ENCODE measurements around the gene GNG2.

DNA sequence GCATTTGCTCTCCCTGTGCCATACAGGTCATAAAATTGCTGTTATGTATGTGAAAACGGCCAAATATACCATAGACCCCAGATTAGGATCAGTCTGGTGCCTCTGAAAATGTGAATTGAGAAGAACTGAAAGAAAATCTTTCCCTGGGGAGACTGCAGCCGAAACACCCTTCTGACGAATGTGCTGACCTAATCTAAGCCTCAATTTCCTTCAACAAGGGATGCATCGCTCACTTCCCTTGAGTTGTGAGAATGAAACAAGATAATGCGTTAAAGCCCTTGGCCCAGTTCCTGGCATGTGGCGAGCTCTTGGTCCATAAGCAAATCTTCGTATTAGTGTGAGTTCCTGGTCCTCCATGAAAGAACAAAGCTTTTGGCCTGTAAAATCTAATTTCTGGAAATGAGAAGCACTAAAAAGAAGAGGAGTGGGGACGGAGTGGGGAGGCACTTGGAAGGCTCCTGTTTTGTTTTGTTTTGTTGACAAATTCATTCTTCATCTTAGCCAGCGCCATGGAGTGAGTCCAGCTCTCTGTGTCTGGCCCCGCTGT is 79.4 kb downstream of the GNG2 start:
- TF ChIP-seq ILK (tag; IDR thresholded peaks at IDR 0.05; ENCODE audit: borderline replicate concordance, low read depth): no peak
- TF ChIP-seq CEBPB (tag; IDR thresholded peaks at IDR 0.05): no peak
- TF ChIP-seq CBX1 (IDR thresholded peaks at IDR 0.05; ENCODE audit: low read depth): no peak
- no peak for TF ChIP-seq ZNF354B (CRISPR knock-in tag; IDR thresholded peaks at IDR 0.05)
- TF ChIP-seq BHLHE40 (IDR thresholded peaks at IDR 0.05; ENCODE audit: low read length): no peak
- no peak for TF ChIP-seq ZNF146 (CRISPR knock-in tag; IDR thresholded peaks at IDR 0.05; ENCODE audit: unreplicated experiment)
- no peak for TF ChIP-seq ATF1 (CRISPR knock-in tag; IDR thresholded peaks at IDR 0.05)
- TF ChIP-seq ATF1 (tag; IDR thresholded peaks at IDR 0.05): no peak
- TF ChIP-seq CTBP1 (IDR thresholded peaks at IDR 0.05; ENCODE audit: borderline replicate concordance): no peak
- TF ChIP-seq, protein P1, sequence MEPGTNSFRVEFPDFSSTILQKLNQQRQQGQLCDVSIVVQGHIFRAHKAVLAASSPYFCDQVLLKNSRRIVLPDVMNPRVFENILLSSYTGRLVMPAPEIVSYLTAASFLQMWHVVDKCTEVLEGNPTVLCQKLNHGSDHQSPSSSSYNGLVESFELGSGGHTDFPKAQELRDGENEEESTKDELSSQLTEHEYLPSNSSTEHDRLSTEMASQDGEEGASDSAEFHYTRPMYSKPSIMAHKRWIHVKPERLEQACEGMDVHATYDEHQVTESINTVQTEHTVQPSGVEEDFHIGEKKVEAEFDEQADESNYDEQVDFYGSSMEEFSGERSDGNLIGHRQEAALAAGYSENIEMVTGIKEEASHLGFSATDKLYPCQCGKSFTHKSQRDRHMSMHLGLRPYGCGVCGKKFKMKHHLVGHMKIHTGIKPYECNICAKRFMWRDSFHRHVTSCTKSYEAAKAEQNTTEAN (CRISPR knock-in tag; IDR thresholded peaks at IDR 0.05): no peak
- TF ChIP-seq, protein P2, sequence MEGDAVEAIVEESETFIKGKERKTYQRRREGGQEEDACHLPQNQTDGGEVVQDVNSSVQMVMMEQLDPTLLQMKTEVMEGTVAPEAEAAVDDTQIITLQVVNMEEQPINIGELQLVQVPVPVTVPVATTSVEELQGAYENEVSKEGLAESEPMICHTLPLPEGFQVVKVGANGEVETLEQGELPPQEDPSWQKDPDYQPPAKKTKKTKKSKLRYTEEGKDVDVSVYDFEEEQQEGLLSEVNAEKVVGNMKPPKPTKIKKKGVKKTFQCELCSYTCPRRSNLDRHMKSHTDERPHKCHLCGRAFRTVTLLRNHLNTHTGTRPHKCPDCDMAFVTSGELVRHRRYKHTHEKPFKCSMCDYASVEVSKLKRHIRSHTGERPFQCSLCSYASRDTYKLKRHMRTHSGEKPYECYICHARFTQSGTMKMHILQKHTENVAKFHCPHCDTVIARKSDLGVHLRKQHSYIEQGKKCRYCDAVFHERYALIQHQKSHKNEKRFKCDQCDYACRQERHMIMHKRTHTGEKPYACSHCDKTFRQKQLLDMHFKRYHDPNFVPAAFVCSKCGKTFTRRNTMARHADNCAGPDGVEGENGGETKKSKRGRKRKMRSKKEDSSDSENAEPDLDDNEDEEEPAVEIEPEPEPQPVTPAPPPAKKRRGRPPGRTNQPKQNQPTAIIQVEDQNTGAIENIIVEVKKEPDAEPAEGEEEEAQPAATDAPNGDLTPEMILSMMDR (IDR thresholded peaks at IDR 0.05 in 2 of 3, conservative IDR thresholded peaks at IDR 0.05 in 1 of 3; ENCODE audit: insufficient read depth in 2 of 3, low read depth in 1 of 3, low read length in 3 of 3): no peak
- TF ChIP-seq, protein P3, sequence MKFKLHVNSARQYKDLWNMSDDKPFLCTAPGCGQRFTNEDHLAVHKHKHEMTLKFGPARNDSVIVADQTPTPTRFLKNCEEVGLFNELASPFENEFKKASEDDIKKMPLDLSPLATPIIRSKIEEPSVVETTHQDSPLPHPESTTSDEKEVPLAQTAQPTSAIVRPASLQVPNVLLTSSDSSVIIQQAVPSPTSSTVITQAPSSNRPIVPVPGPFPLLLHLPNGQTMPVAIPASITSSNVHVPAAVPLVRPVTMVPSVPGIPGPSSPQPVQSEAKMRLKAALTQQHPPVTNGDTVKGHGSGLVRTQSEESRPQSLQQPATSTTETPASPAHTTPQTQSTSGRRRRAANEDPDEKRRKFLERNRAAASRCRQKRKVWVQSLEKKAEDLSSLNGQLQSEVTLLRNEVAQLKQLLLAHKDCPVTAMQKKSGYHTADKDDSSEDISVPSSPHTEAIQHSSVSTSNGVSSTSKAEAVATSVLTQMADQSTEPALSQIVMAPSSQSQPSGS (CRISPR knock-in tag; IDR thresholded peaks at IDR 0.05): no peak
- TF ChIP-seq TAF1 (IDR thresholded peaks at IDR 0.05; ENCODE audit: control insufficient read depth, extremely low read depth, insufficient read depth, low read length, severe bottlenecking): no peak
